ENCODE measurements around the gene PTMS.

PTMS gene

GRCh38 chr12:6775185-6776174 lies 9.3 kb downstream of the PTMS start:
- Histone ChIP-seq H3K79me1 (ENCODE audit: low read depth, low read length) (peaks cover 2% of the 10 kb centered on the region), H3K4me1 (ENCODE audit: control insufficient read depth in 2 of 2, insufficient read depth in 1 of 2, low read depth in 1 of 2, low read length in 2 of 2) (peaks cover 27 to 41% of the 10 kb centered on the region in 2 donors), H2BK15ac (ENCODE audit: low read length) (no peak overlapping the region), H3K18ac (ENCODE audit: low read length) (no peak overlapping the region), H3K4ac (ENCODE audit: low read length) (no peak overlapping the region), H3K23ac (ENCODE audit: low read depth, low read length, poor library complexity) (no peak overlapping the region), H2AK5ac (ENCODE audit: low read depth, low read length) (no peak overlapping the region), H4K91ac (ENCODE audit: low read depth, low read length, poor library complexity) (no peak overlapping the region), H3K9ac (ENCODE audit: low read depth, low read length, poor library complexity) (no peak overlapping the region), H2BK12ac (ENCODE audit: low read length) (no peak overlapping the region), H2AFZ (ENCODE audit: low read length) (no peak overlapping the region), H2BK120ac (ENCODE audit: low read depth, low read length) (no peak overlapping the region), H3K4me2 (ENCODE audit: insufficient read depth, low read length, poor library complexity, severe bottlenecking) (no peak overlapping the region), H2BK5ac (ENCODE audit: low read length) (no peak overlapping the region), H3K14ac (ENCODE audit: low read length) (no peak overlapping the region), H3K27me3 (ENCODE audit: control insufficient read depth in 3 of 3, insufficient read depth in 3 of 3, low read depth in 1 of 3, low read length in 3 of 3) (peaks cover 0 to 2% (median 0%) of the 10 kb centered on the region in 3 experiments), H3K9me3 (replicated peaks in 1 of 2; ENCODE audit: control insufficient read depth in 2 of 2, insufficient read depth in 1 of 2, low read depth in 1 of 2, low read length in 2 of 2) (peaks cover 0 to under 1% of the 10 kb centered on the region in 2 donors), H3K4me3 (ENCODE audit: low read length in 2 of 2) (no peak overlapping the region), H3K36me3 (replicated peaks in 1 of 2; ENCODE audit: control insufficient read depth in 2 of 2, insufficient read depth in 2 of 2, low read length in 2 of 2) (peaks cover 28 to 59% of the 10 kb centered on the region in 2 donors), H3K27ac (replicated peaks; ENCODE audit: low read length) (no peak overlapping the region), H4K8ac (ENCODE audit: low read depth, low read length) (no peak overlapping the region)
- WGBS, 2 donors (ENCODE audit: extremely low coverage in 2 of 2, insufficient read length in 2 of 2, insufficient replicate concordance in 1 of 2) = no CpG with 5 or more reads among the region's 16 CpGs
- no peak for DNase-seq (ENCODE audit: low spot score)

- Histone ChIP-seq H3K18ac (ENCODE audit: low read length) (no peak overlapping the region), H2BK5ac (ENCODE audit: low read length) (no peak overlapping the region), H3K79me1 (ENCODE audit: low read depth, low read length) (no peaks in the 10 kb centered on the region), H3K14ac (ENCODE audit: low read length) (no peak overlapping the region), H3K9ac (ENCODE audit: low read depth, low read length, poor library complexity) (no peak overlapping the region), H3K4me2 (ENCODE audit: insufficient read depth, low read length, poor library complexity, severe bottlenecking) (no peak overlapping the region), H3K4me3 (ENCODE audit: low read length in 2 of 2) (no peak overlapping the region), H2BK120ac (ENCODE audit: low read depth, low read length) (no peak overlapping the region), H2AFZ (ENCODE audit: low read length) (no peak overlapping the region), H3K27ac (replicated peaks; ENCODE audit: low read length) (no peak overlapping the region), H2AK5ac (ENCODE audit: low read depth, low read length) (no peak overlapping the region), H3K9me3 (replicated peaks in 1 of 2; ENCODE audit: control insufficient read depth in 2 of 2, insufficient read depth in 1 of 2, low read depth in 1 of 2, low read length in 2 of 2) (no peaks in the 10 kb centered on the region), H4K8ac (ENCODE audit: low read depth, low read length) (no peak overlapping the region), H4K91ac (ENCODE audit: low read depth, low read length, poor library complexity) (no peak overlapping the region), H3K36me3 (replicated peaks in 1 of 2; ENCODE audit: control insufficient read depth in 2 of 2, insufficient read depth in 2 of 2, low read length in 2 of 2) (peaks cover 14 to 43% of the 10 kb centered on the region in 2 donors), H3K23ac (ENCODE audit: low read depth, low read length, poor library complexity) (no peak overlapping the region), H3K4me1 (ENCODE audit: control insufficient read depth in 2 of 2, insufficient read depth in 1 of 2, low read depth in 1 of 2, low read length in 2 of 2) (peaks cover 27% of the 10 kb centered on the region in 2 donors), H3K4ac (ENCODE audit: low read length) (no peak overlapping the region), H2BK15ac (ENCODE audit: low read length) (no peak overlapping the region), H2BK12ac (ENCODE audit: low read length) (no peak overlapping the region), H3K27me3 (ENCODE audit: control insufficient read depth in 3 of 3, insufficient read depth in 3 of 3, low read depth in 1 of 3, low read length in 3 of 3) (no peaks in the 10 kb centered on the region)
- no CpG with 5 or more reads among the region's 5 CpGs for WGBS, 2 donors (ENCODE audit: extremely low coverage in 2 of 2, insufficient read length in 2 of 2, insufficient replicate concordance in 1 of 2)
- DNase-seq (ENCODE audit: low spot score) = no peak
These were observed 11.2 kb downstream of the PTMS start for GRCh38 chr12:6777386-6777785.

- no peaks in the 10 kb centered on the region for H3K27me3 ChIP-seq (ENCODE audit: control insufficient read depth in 3 of 3, insufficient read depth in 3 of 3, low read depth in 1 of 3, low read length in 3 of 3)
- no CpG with 5 or more reads among the region's 14 CpGs for WGBS, 2 donors (ENCODE audit: extremely low coverage in 2 of 2, insufficient read length in 2 of 2, insufficient replicate concordance in 1 of 2)
- peak overlapping the region; percentile 8 for H3K18ac ChIP-seq (ENCODE audit: low read length)
- peaks cover 20 to 27% of the 10 kb centered on the region in 2 donors for H3K4me1 ChIP-seq (ENCODE audit: control insufficient read depth in 2 of 2, insufficient read depth in 1 of 2, low read depth in 1 of 2, low read length in 2 of 2)
- no peak overlapping the region for H3K9ac ChIP-seq (ENCODE audit: low read depth, low read length, poor library complexity)
- H2BK12ac ChIP-seq (ENCODE audit: low read length) = no peak overlapping the region
- H3K14ac ChIP-seq (ENCODE audit: low read length) = no peak overlapping the region
- no peaks in the 10 kb centered on the region for H3K9me3 ChIP-seq (replicated peaks in 1 of 2; ENCODE audit: control insufficient read depth in 2 of 2, insufficient read depth in 1 of 2, low read depth in 1 of 2, low read length in 2 of 2)
- H3K4me2 ChIP-seq (ENCODE audit: insufficient read depth, low read length, poor library complexity, severe bottlenecking) = no peak overlapping the region
- no peak overlapping the region for H3K27ac ChIP-seq (replicated peaks; ENCODE audit: low read length)
- H3K36me3 ChIP-seq (replicated peaks in 1 of 2; ENCODE audit: control insufficient read depth in 2 of 2, insufficient read depth in 2 of 2, low read length in 2 of 2) = peaks cover 14 to 38% of the 10 kb centered on the region in 2 donors
- H4K91ac ChIP-seq (ENCODE audit: low read depth, low read length, poor library complexity) = no peak overlapping the region
- H3K4me3 ChIP-seq (ENCODE audit: low read length in 2 of 2) = no peak overlapping the region
- H2BK120ac ChIP-seq (ENCODE audit: low read depth, low read length) = peak overlapping the region; percentile 72
- no peak overlapping the region for H4K8ac ChIP-seq (ENCODE audit: low read depth, low read length)
- peak overlapping the region; percentile 81 for H2AFZ ChIP-seq (ENCODE audit: low read length)
- no peak for DNase-seq (ENCODE audit: low spot score)
- peak overlapping the region; percentile 34 for H2BK15ac ChIP-seq (ENCODE audit: low read length)
- no peak overlapping the region for H3K23ac ChIP-seq (ENCODE audit: low read depth, low read length, poor library complexity)
- peak overlapping the region; percentile 68 for H2AK5ac ChIP-seq (ENCODE audit: low read depth, low read length)
- H2BK5ac ChIP-seq (ENCODE audit: low read length) = peak overlapping the region; percentile 2
- no peak overlapping the region for H3K4ac ChIP-seq (ENCODE audit: low read length)
- no peaks in the 10 kb centered on the region for H3K79me1 ChIP-seq (ENCODE audit: low read depth, low read length)
These were observed 12.0 kb downstream of the PTMS start for GRCh38 chr12:6778217-6778573.

All from neuronal stem cell (in vitro differentiated cells).